ENCODE results near the gene PNMA8C.

DNA sequence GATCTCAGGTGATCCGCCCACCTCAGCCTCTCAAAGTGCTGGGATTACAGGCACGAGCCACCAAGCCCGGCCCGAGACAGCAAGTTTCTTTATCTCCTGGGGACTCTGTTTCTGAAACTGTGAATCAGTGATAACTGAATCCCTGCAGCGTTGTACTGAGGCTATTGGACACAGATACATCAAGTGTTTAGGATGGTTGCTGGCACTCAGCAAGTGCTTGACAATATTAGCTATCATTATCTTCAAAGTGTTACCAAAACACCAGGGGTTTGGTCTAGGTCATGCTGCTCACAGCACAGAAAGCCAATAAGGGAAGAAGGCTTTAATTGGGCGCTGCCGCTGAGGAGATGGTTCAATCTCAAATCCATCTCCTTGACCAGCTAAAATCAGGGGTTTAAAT, 20.5 kb upstream of the PNMA8C start:
- no peak for TF ChIP-seq CTCF (IDR thresholded peaks at IDR 0.05; ENCODE audit: insufficient read depth, low read depth, low read length)
- no peak for TF ChIP-seq EZH2 (IDR thresholded peaks at IDR 0.05; ENCODE audit: insufficient read depth, low read length)

Measured in astrocyte (in vitro differentiated cells and primary cell).